Umbilical cord (tissue), 2 donors: ENCODE data around the gene ELN. TPM values are rescaled to one million over a fixed set of nuclear protein-coding genes. Genes with fewer than 3 reads are reported as not detected.
A peak's percentile ranks its signal among the peaks of the same experiment; 100 is the strongest.
"Not testable (repeated sequence)": the region's sequence is repeated elsewhere in the genome, so short reads cannot be mapped to it uniquely, and the experiment has no call there.

ENCODE experiments used
- DNase-seq: peaks from one replicate; pipeline ENCODE4 v3.0.0-alpha.2; 2015; ENCODE audit warnings: low spot score
- total RNA-seq: library from RNA; depleted of rRNA; stranded (reverse); fragments of >200 nt; gene quantifications from one replicate; pipeline ENCODE4 v1.2.3, GENCODE V29; 2014; ENCODE audit warnings: low replicate concordance; ENCODE audit not compliant: insufficient read depth

Gene ELN
- total RNA-seq, 1 donor from 2014 or later = 583 TPM

DNA sequence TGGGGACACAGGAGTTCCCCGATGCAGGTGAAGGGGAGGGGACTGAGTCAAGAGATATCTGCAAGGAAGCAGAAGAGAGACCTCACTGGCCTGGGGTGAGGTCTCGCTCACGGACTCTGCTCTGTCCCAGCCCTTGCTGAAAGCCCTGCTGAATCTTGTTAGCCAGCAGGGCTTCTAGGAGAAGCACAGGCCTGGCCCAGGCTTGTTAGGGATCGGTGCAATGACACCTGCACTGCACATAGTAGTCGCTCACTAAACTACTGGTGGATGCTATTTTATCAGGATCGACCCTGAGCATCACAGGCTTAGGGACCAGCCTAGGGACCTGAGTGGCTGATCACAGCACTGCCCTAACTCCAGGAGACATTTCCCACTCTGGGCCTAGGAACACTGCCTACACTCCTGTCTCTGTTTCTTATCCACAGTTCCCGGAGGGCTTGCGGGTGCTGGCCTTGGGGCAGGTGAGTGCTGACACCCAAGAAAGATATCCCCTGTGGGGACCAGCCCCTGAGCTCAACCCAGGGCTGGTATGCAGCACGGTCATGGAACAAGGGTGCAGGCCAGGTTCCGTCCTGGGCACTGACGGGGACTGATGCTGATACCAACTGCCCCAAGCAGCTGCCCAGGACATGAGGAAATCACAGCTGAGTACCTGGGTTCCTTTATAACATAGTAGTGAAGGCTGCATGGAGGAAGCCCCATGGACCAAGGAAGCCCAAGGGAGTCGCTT, 13.0 kb downstream of the ELN start:
- DNase-seq = no peak

- no peak for DNase-seq
These were observed 15.0 kb downstream of the ELN start for GRCh38 chr7:74042746-74043522.

DNA sequence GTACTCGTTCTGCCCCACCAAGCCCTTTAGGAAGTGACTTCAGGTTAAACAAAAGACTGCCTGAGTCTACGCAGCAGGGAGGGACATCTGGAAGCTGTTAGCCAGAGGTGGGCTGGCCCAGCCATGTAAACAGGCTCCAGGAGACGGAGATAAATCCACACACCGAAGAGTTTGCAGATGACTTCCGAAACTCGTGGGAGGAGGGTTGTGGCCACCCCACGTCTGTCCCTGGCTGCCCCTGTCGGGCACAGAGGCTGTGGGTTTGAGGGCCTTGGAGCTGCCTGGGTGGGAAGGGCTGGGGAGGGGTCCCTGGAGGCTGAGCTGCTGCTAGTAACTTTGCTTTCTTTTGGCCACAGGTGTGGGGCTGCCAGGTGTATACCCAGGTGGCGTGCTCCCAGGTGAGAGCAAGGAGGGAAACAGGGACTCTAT, 15.6 kb downstream of the ELN start:
- DNase-seq = no peak

- no peak for DNase-seq
These were observed 16.7 kb downstream of the ELN start for GRCh38 chr7:74044366-74045350.

- not testable (repeated sequence) for DNase-seq
These were observed 18.6 kb downstream of the ELN start for GRCh38 chr7:74046581-74046980.

- DNase-seq = no peak
These were observed 19.9 kb downstream of the ELN start for GRCh38 chr7:74047804-74048380.

DNA sequence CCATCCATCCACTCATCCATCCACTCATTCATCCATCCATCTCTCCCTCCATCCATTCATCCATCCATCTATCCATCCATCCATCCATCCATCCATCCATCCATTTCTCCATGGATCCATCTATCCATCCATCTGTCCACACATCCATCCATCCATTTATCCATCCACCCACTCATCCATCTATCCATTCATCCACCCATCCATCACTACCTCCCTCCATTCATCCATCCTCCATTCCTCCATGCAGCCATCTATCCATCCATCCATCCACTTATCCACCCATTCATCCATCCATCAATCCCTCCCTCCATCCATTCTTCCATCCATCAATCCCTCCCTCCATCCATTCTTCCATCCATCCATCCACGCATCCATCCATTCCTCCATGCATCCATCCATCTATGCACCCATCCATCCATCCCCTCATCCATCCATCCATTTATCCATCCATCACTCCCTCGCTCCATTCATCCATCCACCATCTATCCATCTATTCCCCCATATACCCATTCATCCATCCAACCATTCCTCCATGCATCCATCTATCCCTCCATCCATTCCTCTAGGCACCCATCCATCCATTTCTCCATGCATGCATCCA, 21.1 kb downstream of the ELN start:
- no peak for DNase-seq

DNA sequence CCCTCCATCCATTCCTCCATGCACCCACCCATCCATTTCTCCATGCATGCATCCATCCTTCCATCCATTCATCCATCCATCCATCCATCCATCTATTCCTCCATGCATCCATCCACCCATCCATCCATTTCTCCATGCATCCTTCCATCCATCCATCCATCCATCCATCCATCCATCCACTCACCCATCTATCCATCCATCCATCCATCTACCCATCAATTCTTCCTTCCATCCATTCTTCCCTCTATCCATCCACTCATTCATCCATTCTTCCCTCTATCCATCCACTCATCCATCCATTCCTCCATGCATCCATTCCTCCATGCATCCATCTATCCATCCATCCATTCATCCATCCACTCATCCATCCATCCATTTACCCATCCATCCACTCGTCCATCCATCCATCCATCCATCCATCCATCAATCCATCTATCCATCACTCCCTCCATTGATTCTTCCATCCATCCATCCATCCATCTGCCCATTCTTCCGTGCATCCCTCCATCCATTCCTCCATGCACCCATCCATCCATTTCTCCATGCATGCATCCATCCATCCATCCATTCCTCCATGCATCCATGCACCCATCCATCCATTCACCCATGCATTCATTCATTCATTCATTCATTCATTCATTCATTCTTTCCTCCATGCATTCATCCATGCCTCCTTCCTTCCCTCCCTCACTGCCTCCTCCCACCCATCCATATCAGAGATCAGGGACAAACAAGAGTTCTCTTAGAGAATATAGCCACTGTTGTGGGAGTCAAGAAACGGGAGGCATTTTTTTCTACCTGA, 22.2 kb downstream of the ELN start:
- DNase-seq = no peak

DNA sequence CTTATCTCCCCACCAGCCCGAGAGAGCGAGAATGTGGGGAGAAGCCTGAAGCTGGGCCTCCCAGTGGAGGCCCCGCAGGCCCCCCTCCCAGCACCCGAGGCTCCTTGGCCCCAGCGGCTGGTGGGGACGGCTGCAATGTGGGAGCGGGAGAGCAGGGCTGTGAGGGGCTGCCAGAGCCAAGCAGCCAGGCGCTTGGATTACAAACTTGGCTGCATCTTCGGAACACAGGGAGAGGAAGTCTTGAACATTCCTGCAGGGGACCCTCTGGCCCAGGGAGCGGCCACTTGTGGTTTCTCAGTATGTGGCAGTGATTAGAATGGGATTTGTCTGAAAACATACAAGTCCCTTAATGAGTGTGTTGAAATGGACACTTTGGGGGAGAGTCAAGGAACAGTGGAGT, 23.2 kb downstream of the ELN start:
- peak; percentile 68 for DNase-seq

DNA sequence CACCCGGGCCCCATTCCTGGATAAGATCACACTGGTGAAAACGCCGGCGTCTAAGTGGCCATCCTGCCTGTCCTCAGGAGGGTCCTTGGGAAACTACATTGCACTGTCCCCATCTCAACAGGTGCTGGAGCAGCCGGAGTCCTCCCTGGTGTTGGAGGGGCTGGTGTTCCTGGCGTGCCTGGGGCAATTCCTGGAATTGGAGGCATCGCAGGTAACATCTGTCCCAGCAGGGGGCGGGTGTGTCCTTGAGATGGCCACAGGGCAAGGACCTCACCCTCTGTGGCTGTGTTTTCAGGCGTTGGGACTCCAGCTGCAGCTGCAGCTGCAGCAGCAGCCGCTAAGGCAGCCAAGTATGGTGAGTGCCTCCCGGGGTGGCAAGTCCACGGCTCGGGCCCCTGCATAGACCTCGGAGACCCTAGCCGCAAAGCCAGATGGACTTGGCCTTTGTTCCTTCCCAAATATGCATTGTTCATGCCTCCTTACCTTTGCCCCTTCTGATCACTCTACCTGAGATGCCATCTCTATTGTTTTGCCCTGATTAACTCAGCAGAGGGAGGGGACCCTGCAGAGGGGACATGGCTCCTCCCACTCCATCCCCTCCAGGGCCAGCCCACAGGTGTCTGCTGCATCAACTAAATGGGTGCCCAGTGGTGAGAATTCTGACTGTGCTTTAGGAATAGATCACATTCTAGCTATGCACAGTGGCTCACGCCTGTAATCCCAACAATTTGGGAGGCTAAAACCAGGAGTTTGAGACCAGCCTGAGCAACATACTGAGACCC, 23.8 kb downstream of the ELN start:
- no peak for DNase-seq

DNA sequence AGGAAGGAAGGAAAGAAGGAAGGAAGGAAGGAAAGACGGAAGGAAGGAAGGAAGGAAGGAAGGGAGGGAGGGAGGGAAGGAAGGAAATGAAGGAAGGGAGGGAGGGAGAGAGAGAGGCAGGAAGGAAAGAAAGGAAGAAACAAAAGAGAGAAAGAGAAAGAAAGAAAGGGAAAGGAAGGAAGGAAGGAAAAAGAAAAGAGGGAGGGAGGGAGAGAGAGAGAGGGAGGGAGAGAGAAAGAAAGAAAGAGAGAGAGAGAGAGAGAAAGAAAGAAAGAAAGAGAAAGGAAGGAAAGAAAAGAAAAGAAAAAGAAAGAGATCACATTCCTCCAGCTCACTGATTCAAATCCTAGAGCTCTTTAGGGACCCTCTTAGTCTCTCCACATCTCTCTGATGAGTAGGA, 24.7 kb downstream of the ELN start:
- no peak for DNase-seq

DNA sequence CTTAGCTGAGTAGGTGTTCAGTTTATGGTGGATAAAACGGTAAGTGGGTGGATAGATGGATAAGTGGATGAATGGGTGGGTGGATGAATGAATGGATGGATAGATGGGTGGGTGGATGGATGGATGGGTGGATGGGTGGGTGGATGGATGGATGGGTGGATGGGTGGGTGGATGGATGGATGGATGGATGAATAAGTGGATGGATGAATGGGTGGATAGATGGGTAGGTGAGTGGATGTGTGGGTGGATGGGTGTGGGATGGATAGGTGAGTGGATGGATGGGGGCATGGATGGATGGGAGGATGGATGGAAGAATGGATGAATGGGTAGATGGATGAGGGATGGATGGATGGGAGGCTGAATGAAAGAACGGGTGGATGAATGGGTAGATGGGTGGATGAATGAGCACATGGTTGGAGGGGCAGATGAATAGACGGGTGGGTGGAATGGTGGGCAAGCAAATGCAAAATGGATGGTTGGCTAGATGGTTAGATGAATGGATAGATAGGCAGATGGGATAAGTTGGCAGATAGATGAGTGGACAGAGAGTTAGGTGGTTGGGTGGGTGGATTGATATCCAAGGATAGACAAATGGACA, 25.7 kb downstream of the ELN start:
- no peak for DNase-seq

- no peak for DNase-seq
These were observed 28.3 kb downstream of the ELN start for GRCh38 chr7:74056096-74056915.

DNA sequence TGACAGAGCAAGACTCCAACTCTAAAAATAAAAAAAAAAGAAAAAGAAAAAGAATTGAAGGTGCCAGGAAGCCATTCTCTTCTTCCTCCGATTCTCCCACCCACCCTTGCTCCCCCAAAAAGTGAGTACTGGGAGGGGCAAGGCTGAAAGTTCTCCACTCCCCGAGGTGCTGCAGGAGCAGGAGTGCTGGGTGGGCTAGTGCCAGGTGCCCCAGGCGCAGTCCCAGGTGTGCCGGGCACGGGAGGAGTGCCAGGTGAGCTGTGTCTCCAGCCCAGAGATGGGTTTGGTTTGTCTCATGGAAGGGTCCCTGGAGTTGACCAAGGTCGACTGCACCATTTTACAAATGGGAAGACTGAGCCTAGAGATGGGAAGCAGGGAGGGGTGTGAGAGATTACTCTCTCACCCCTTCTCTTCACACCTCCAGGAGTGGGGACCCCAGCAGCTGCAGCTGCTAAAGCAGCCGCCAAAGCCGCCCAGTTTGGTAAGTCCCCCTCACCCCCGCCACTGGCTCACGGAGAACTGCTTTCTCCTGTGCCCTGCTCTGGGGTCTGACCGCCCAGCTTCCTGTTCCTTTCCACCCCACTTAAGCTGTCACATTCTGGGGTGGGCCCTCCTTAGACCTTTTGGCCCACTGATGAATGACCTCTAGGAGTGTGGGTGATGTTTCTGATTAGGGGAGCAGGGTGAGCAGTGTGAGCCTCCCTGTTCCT, 29.4 kb downstream of the ELN start:
- DNase-seq = no peak

DNA sequence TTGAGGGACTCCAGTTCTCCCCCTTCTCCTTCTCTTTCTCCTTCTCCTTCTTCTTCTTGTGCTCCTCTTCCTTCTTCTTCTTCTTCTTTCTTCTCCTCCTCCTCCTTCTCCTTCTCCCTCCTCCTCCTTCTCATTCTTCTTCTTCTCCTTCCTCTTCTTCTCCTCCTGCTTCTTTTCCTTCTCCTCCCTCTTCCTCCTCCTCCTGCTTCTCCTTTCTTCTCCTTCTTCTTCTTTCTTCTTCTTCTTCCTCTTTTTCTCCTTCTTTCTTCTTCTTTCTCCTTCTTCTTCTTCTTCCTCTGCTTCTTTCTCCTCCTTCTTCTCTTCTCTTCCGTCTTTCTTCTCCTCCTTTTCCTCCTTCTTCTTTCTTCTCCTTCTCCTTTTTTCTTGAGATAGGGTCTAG, 30.0 kb downstream of the ELN start:
- DNase-seq = no peak

DNA sequence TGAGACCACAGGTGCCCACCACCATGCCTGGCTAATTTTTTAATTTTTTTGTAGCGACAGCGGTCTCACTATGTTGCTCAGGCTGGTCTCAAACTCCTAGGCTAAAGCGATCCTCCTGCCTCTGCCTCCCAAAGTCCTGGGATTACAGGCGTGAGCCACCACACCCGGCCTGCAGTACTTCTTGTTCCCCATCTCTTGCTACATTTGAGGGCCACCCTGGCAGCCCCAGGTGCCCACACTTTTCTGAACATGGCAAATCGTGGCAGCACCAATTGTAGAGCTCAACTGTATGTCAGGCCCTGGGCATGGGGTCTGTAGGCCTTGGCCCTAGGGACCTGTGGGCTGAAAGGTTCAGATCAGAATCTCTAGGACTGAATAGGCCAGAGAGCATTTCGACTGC, 30.5 kb downstream of the ELN start:
- DNase-seq = no peak

DNA sequence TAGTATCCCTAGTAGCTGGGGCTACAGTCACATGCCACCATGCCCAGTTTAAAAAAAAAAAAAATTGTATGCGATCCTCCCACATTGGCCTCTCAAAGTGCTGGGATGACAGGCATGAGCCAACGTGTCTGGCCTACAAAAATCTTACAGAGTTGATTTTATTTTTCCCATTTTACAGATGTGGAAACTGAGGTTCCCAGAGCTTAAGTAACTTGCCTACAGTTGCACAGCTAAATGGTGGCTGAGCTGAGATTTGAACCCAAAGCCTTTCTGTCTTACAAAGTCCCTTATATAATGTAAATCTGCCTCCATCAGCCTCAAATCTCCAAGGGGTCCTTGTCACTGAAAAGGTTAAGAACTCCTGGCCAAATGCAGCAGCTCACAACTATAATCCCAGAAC, 31.1 kb downstream of the ELN start:
- DNase-seq = no peak
